GM12872 (cell line): ENCODE data around the gene GNPTAB.

Experiments used
- TF ChIP-seq, protein P1 (sequence below): IDR thresholded peaks from 3 replicates; pipeline ENCODE4 v1.5.1; 2011; ENCODE audit warnings: low read depth, mild to moderate bottlenecking, low read length, moderate library complexity; ENCODE audit not compliant: insufficient read depth

GNPTAB gene

DNA sequence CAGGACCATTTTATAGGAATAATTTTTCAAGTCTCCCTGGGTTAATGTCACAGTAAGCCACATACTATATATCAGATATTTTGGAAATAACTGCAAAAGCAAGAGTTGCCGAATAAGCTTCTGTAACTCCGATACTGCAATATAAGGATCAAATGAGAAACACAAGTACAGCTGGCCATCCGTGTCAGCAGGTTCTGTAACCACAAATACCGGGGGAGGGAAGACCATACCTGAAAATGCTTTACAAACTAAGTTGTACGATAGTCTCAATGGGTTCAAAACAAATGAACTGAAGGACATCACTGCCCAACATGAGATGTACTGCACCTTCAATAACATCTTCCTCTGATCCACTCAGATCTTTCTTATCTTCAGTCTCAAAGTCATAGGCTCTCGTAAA, 93.3 kb downstream of the GNPTAB start:
- TF ChIP-seq, protein P1, sequence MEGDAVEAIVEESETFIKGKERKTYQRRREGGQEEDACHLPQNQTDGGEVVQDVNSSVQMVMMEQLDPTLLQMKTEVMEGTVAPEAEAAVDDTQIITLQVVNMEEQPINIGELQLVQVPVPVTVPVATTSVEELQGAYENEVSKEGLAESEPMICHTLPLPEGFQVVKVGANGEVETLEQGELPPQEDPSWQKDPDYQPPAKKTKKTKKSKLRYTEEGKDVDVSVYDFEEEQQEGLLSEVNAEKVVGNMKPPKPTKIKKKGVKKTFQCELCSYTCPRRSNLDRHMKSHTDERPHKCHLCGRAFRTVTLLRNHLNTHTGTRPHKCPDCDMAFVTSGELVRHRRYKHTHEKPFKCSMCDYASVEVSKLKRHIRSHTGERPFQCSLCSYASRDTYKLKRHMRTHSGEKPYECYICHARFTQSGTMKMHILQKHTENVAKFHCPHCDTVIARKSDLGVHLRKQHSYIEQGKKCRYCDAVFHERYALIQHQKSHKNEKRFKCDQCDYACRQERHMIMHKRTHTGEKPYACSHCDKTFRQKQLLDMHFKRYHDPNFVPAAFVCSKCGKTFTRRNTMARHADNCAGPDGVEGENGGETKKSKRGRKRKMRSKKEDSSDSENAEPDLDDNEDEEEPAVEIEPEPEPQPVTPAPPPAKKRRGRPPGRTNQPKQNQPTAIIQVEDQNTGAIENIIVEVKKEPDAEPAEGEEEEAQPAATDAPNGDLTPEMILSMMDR, result no peak

DNA sequence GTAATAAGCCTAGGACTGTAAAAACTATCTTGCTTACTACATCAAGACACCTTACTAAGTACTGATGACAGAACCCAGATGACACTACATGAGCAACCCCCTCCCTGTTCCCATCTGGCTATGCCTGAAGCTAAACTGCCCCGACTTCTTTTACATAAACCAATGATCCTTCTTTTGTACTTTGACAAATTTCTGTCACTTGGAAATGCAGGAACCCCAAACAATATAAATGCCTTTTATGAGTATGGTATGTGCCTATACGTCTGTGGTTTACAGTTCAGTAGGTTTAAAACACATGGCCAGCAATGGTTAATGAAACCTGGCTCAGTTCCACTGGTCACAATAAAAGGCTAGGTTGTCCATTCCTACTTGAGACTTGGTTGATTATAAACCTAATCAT, 97.6 kb downstream of the GNPTAB start:
- TF ChIP-seq, protein P1, result no peak

DNA sequence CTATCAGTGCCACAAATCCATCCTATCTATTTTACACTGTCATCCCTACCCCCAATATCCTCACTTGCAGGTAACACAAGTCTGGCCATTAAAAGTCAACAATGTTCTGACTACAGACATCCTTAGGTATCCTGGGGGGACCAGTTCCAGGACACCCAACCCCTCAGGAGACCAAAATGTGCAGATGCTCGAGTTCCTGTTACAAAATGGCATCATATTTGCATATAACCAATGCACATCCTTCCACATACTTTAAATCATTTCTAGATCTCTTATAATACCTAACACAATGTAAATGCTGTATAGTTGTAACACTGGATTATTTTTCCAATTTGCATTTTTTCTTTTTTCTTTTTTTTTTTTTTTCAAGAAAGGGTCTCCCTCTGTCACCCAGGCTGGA, 98.4 kb downstream of the GNPTAB start:
- TF ChIP-seq, protein P1, result no peak

DNA sequence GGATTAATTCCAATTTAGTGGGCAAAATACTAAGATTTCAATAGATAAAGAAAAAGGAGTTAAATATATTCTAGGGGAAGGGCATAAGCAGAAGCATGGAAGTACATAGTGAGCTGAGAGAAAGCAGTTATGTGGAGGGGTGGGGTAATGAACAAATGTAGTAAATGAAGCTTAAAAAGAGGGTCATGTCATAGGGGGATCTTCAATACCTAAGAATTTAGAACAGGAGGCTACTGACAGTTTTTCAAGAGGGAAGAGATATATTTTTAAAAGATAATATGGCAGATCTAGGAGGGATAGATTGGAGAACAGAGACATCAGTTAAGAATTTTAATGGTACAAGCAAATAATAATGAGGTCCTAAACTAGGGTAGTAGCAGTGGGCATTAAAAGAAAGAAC, 100.9 kb downstream of the GNPTAB start:
- TF ChIP-seq, protein P1, result no peak

DNA sequence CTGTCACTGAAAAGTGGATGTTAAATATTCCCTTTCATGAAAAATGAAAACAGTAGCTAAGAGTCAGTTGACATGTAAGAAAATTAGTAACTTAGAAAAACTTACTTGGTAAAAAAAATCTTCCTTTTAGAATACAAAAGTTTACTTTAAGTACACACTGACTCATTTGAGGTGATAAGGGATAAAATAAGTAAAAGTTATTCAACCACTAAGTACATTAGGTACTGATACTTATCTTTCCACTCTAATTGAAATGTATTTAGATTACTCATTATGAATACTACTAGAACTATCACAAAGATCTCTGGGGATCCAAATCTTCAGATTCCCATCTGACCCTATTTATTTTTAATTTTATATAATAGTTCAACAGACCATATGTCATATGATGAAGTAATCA, 103.7 kb downstream of the GNPTAB start:
- TF ChIP-seq, protein P1, result no peak

DNA sequence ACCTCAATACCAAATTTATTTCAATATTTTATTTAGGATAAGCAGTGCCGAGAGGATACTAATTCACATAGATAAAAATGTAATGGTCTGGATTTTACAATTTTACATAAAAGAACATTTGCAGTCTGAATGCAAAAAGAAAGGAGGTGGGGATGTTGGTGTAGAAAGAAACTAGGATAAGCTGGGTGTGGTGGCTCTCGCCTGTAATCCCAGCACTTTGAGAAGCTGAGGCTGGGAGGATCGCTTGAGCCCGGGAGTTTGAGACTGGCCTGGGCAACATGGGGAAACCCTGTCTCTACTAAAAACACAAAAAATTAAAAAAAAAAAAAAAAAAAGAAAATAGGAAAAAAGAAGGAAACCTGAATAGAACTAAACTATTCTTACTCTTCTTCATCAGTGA, 108.4 kb downstream of the GNPTAB start:
- TF ChIP-seq, protein P1, result no peak

DNA sequence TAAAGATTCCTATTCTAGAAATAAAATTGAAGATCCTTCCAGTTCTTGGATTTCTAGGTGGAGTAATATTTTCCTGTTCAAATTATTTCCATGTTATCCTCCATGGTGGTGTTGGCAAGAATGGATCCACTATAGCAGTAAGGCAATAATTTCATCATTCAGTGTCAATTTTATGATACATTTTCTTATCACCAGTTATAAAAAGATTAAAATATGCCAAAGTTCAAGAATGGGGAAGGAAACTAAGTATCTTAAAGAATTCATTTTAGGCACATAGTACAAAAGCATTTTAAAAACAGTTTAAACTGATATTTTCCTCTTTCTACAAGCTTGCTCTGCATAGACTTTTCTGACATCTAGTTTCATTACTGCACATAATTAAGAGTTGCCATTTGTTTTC, 110.6 kb downstream of the GNPTAB start:
- TF ChIP-seq, protein P1, result no peak

DNA sequence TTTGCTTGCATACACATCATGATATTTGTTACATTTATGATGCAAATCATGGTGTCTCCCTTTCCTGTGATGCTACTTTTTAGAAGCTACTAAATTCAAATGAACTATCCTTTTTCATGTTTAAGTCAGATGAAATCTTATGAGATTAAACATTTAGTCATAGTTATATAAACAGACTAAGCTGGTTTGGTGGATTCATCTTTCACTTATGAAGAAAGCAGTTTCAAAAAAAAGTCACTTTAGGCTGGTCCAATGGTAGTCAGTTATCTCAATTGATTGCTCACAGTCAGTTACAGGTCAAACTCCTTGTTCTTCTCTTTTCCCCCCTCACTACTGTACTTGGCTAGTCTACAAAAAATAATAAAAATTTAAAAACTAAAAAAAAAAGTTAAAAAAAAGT, 111.2 kb downstream of the GNPTAB start:
- TF ChIP-seq, protein P1, result no peak
